ENCODE results near the gene ABCC5. TPM values are rescaled to one million over a fixed set of nuclear protein-coding genes. Genes with fewer than 3 reads are reported as not detected.

ABCC5 gene
- total and polyA plus RNA-seq, 2 of the 8 experiments (the other 6 are each of a cell fraction or from before 2014, with no cell fraction given) = 25.3 to 40.8 TPM

DNA sequence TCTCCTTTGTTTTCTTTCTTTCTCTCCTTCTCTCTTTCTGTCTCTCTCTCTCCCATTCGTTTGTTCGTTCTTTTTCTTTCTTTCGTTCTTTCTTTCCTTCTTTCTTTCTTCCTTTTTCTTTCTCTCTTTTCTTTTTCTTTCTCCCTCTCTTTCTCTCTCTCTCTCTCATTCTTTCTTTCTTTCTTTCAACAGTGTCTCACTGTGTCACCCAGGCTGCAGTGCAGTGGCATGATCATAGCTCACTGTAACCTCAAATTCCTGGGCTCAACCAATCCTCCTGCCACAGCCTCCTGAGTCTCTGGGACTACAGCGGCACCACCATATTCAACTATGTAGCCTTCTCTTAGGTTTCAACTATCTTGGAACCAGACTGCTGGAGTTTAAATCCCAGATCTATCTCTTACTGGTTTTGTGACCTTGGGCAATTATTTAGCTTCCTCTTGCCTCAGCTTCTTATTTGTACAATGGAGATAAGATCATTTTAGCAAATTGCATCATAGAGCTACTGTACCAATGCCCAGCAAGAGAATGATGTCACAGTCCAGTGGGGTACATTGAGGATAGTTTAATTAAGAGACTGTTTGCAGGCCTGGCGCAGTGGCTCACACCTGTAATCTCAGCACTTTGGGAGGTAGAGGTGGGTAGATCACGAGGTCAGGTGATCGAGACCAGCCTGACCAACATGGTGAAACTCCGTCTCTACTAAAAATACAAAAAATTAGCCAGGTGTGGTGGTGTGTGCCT, 105.7 kb downstream of the ABCC5 start:
- H3K27ac ChIP-seq (ENCODE audit: low read depth, low read length) = no peak overlapping the region
- CTCF ChIA-PET (ENCODE audit: partially characterized antibody) = interaction anchor here (4.3 kb wide), 1 partner anchor 16 kb away, joined by 28 read pairs; no protein-coding TSS in a partner anchor
- H3K4me1 ChIP-seq (replicated peaks in 1 of 4; ENCODE audit: control insufficient read depth in 3 of 4, insufficient read depth in 4 of 4, low read length in 3 of 4) = peaks cover 0 to 10% (median under 1%) of the 10 kb centered on the region in 4 experiments; a peak in 4 of 7 replicates
- H3K9ac ChIP-seq (replicated peaks in 1 of 4; ENCODE audit: extremely low read depth in 1 of 4, low read depth in 3 of 4, low read length in 3 of 4) = no peak overlapping the region
- H3K27me3 ChIP-seq (replicated peaks in 1 of 4; ENCODE audit: control insufficient read depth in 3 of 4, extremely low read depth in 1 of 4, insufficient read depth in 3 of 4, low read length in 3 of 4) = no peaks in the 10 kb centered on the region
- no peak overlapping the region for H3K4me2 ChIP-seq (ENCODE audit: insufficient read depth in 1 of 2, low read depth in 2 of 2, low read length in 2 of 2)
- no peaks in the 10 kb centered on the region for H3K79me1 ChIP-seq (ENCODE audit: low read depth, low read length)
- WGBS, 2 experiments (ENCODE audit: extremely low coverage in 1 of 2, insufficient coverage in 1 of 2, insufficient read length in 1 of 2, insufficient replicate concordance in 2 of 2, low coverage in 1 of 2, low lambda C conversion rate in 2 of 2, missing lambda C conversion rate in 1 of 2) = 86% methylated on average over 8 of the region's 8 CpGs; no CpG with 5 or more reads in 1 of the 2 experiments
- H3K56ac ChIP-seq (replicated peaks; ENCODE audit: insufficient read length, low read depth, low read length) = no peak overlapping the region
- no peak overlapping the region for H4K91ac ChIP-seq (replicated peaks; ENCODE audit: insufficient read length, low read length)
- POLR2A ChIA-PET (ENCODE audit: partially characterized antibody) = interaction anchor here (1.1 to 1.3 kb wide), 2 partner anchors 9 to 25 kb away, joined by 3 read pairs; no protein-coding TSS in a partner anchor
- no peak overlapping the region for H3K4me3 ChIP-seq (ENCODE audit: extremely low read depth in 1 of 4, insufficient read depth in 2 of 4, low read depth in 3 of 4, low read length in 4 of 4)
- no peak overlapping the region for H2AFZ ChIP-seq (ENCODE audit: low read length)
- DNase-seq (ENCODE audit: low read depth in 1 of 2, low spot score in 2 of 2) (no peak), FAIRE-seq (no peak)
- no peak overlapping the region for H2BK5ac ChIP-seq (ENCODE audit: low read depth, low read length)
- no peak overlapping the region for H3K14ac ChIP-seq (ENCODE audit: insufficient read length)
- H2AK5ac ChIP-seq (ENCODE audit: low read depth, low read length) = no peak overlapping the region
- no peak overlapping the region for H4K8ac ChIP-seq (ENCODE audit: extremely low read depth, insufficient read depth, low read length)
- H3K36me3 ChIP-seq (ENCODE audit: control insufficient read depth in 2 of 4, insufficient read depth in 4 of 4, low read length in 3 of 4) = no peaks in the 10 kb centered on the region
- H2BK15ac ChIP-seq (ENCODE audit: low read length) = no peak overlapping the region
- H3K23me2 ChIP-seq (ENCODE audit: low read depth, low read length) = no peaks in the 10 kb centered on the region
- no peak for TF ChIP-seq KDM4A (IDR thresholded peaks at IDR 0.05; ENCODE audit: low read depth, low read length, severe bottlenecking)
- TF ChIP-seq PHF8 (conservative IDR thresholded peaks at IDR 0.05; ENCODE audit: low read depth, low read length) = no peak
- no peak for TF ChIP-seq CBX5 (IDR thresholded peaks at IDR 0.05; ENCODE audit: low read depth, low read length)
- no peaks in the 10 kb centered on the region for H3K79me2 ChIP-seq (ENCODE audit: control insufficient read depth in 1 of 2, insufficient read depth in 2 of 2, low read length in 2 of 2)
- H2BK12ac ChIP-seq (ENCODE audit: low read depth, low read length) = no peak overlapping the region
- H2BK20ac ChIP-seq (ENCODE audit: low read length) = no peak overlapping the region
- H2BK120ac ChIP-seq (replicated peaks; ENCODE audit: low read depth, low read length) = no peak overlapping the region
- H3K23ac ChIP-seq (ENCODE audit: insufficient read length) = no peak overlapping the region
- H4K20me1 ChIP-seq (replicated peaks in 1 of 2; ENCODE audit: control insufficient read depth in 1 of 2, insufficient read depth in 2 of 2, low read length in 2 of 2) = no peaks in the 10 kb centered on the region
- H3K9me3 ChIP-seq (ENCODE audit: insufficient read depth in 2 of 2, low read depth in 1 of 2, low read length in 1 of 2) = no peaks in the 10 kb centered on the region
- no peak overlapping the region for H4K5ac ChIP-seq (ENCODE audit: insufficient read length, low read depth, low read length)
- no peak overlapping the region for H3K4ac ChIP-seq (replicated peaks; ENCODE audit: insufficient read length, low read depth, low read length)
- no peak overlapping the region for H3K18ac ChIP-seq (ENCODE audit: extremely low read depth, low read length)

Data from H1 (cell line).